Suprapubic skin (tissue), 4 donors: ENCODE results near the gene CDC20. TPM values are rescaled to one million over a fixed set of nuclear protein-coding genes. Genes with fewer than 3 reads are reported as not detected.

Experiments
- DNase-seq, 2 donors: peaks; one replicate each; pipeline ENCODE4 v3.0.0-alpha.2; 2019; ENCODE audit warnings: low spot score in 2 of 2
- H3K27ac ChIP-seq: fragments of 200-600 bp; sonication (generic); one replicate; pipeline ENCODE4 v1.5.1; 2019
- H3K27me3 ChIP-seq: fragments of 200-600 bp; sonication (generic); one replicate; pipeline ENCODE4 v1.5.1; 2019
- H3K36me3 ChIP-seq: fragments of 200-600 bp; sonication (generic); one replicate; pipeline ENCODE4 v1.5.1; 2019
- H3K4me1 ChIP-seq: fragments of 200-600 bp; sonication (generic); one replicate; pipeline ENCODE4 v1.5.1; 2019
- H3K4me3 ChIP-seq: fragments of 200-600 bp; sonication (generic); one replicate; pipeline ENCODE4 v1.5.1; 2019; ENCODE audit warnings: mild to moderate bottlenecking
- H3K9me3 ChIP-seq: fragments of 200-600 bp; sonication (generic); one replicate; pipeline ENCODE4 v1.5.1; 2019
- CTCF ChIP-seq, 2 donors: fragments of 200-600 bp in 1 of 2; fragments of 450-650 bp in 1 of 2; sonication (generic) in 1 of 2; IDR thresholded peaks; one replicate each; pipeline ENCODE4 v1.5.1; 2016 to 2019; ENCODE audit warnings: antibody characterized with exemption in 2 of 2, mild to moderate bottlenecking in 1 of 2, moderate library complexity in 1 of 2
- EP300 ChIP-seq: sonication (generic); formaldehyde crosslinking; IDR thresholded peaks from one replicate; pipeline ENCODE4 v1.6.1; 2017; ENCODE audit warnings: antibody characterized with exemption
- POLR2A ChIP-seq, 2 donors: fragments of 450-650 bp; IDR thresholded peaks; one replicate each; pipeline ENCODE4 v1.6.1; 2017; ENCODE audit warnings: antibody characterized with exemption in 2 of 2, mild to moderate bottlenecking in 2 of 2, moderate library complexity in 2 of 2
- POLR2AphosphoS5 ChIP-seq, 3 donors: sonication (generic); formaldehyde crosslinking; IDR thresholded peaks; one replicate each; pipeline ENCODE4 v1.6.1; 2017; ENCODE audit warnings: antibody characterized with exemption in 3 of 3
- WGBS: methylation state at CpG from one replicate; pipeline ENCODE4 v1.1.5; 2018; 5-methylcytosine and 5-hydroxymethylcytosine counted together
- total RNA-seq, 4 donors: library from RNA; depleted of rRNA; stranded (reverse); fragments of >200 nt; gene quantifications; one replicate each; pipeline ENCODE4 v1.1.0, GENCODE V29; 2016

Gene CDC20
- total RNA-seq, 4 donors from 2014 or later: 5.8 to 11.6 (median 7.8) TPM

- Histone ChIP-seq H3K4me3 (peak overlapping the region; percentile 51), H3K27me3 (no peaks in the 10 kb centered on the region), H3K36me3 (peaks cover 29% of the 10 kb centered on the region), H3K4me1 (peaks cover 14% of the 10 kb centered on the region), H3K27ac (peak overlapping the region; percentile 85), H3K9me3 (no peaks in the 10 kb centered on the region)
- TF ChIP-seq POLR2A (IDR thresholded peaks at IDR 0.05) (peak in 1 of 2 donors; percentile 14), EP300 (no peak), POLR2AphosphoS5 (IDR thresholded peaks at IDR 0.05) (peak in 1 of 3 donors; percentile 15), CTCF (IDR thresholded peaks at IDR 0.05) (no peak)
- no peak for DNase-seq
- 1% methylated on average over 30 of the region's 33 CpGs for WGBS
Measured at GRCh38 chr1:43358121-43358745, 548 bp upstream of the CDC20 start.

GRCh38 chr1:43359696-43360095 is 915 bp downstream of the CDC20 start:
- Histone ChIP-seq H3K4me1 (peaks cover 14% of the 10 kb centered on the region), H3K4me3 (peak overlapping the region; percentile 51), H3K36me3 (peaks cover 44% of the 10 kb centered on the region), H3K27me3 (no peaks in the 10 kb centered on the region), H3K27ac (no peak overlapping the region), H3K9me3 (no peaks in the 10 kb centered on the region)
- WGBS: 40% methylated on average over 10 of the region's 11 CpGs
- no peak for DNase-seq
- TF ChIP-seq POLR2A (IDR thresholded peaks at IDR 0.05) (no peak), CTCF (IDR thresholded peaks at IDR 0.05) (no peak), POLR2AphosphoS5 (IDR thresholded peaks at IDR 0.05) (no peak), EP300 (no peak)

- Histone ChIP-seq H3K4me3 (no peak overlapping the region), H3K27ac (no peak overlapping the region), H3K36me3 (peaks cover 53% of the 10 kb centered on the region), H3K27me3 (no peaks in the 10 kb centered on the region), H3K9me3 (no peaks in the 10 kb centered on the region), H3K4me1 (peaks cover 20% of the 10 kb centered on the region)
- no peak for DNase-seq
- TF ChIP-seq POLR2A (IDR thresholded peaks at IDR 0.05) (no peak), CTCF (IDR thresholded peaks at IDR 0.05) (no peak), EP300 (no peak), POLR2AphosphoS5 (IDR thresholded peaks at IDR 0.05) (no peak)
- WGBS: 67% methylated on average over 4 of the region's 4 CpGs
Measured at GRCh38 chr1:43360616-43361015, 1.8 kb downstream of the CDC20 start.

GRCh38 chr1:43363283-43363934 is 4.6 kb downstream of the CDC20 start:
- Histone ChIP-seq H3K4me1 (peaks cover 37% of the 10 kb centered on the region), H3K9me3 (no peaks in the 10 kb centered on the region), H3K27me3 (no peaks in the 10 kb centered on the region), H3K4me3 (no peak overlapping the region), H3K27ac (no peak overlapping the region), H3K36me3 (peaks cover 53% of the 10 kb centered on the region)
- TF ChIP-seq EP300 (no peak), CTCF (IDR thresholded peaks at IDR 0.05) (no peak), POLR2A (IDR thresholded peaks at IDR 0.05) (no peak), POLR2AphosphoS5 (IDR thresholded peaks at IDR 0.05) (no peak)
- no peak for DNase-seq
- 76% methylated on average over 9 of the region's 9 CpGs for WGBS

GRCh38 chr1:43363935-43364525 is 5.2 kb downstream of the CDC20 start:
- TF ChIP-seq POLR2A (IDR thresholded peaks at IDR 0.05) (no peak), POLR2AphosphoS5 (IDR thresholded peaks at IDR 0.05) (no peak), EP300 (no peak), CTCF (IDR thresholded peaks at IDR 0.05) (no peak)
- H3K27me3 ChIP-seq: no peaks in the 10 kb centered on the region
- 81% methylated on average over 5 of the region's 5 CpGs for WGBS
- DNase-seq: no peak
- H3K9me3 ChIP-seq: no peaks in the 10 kb centered on the region
- H3K4me1 ChIP-seq: peaks cover 41% of the 10 kb centered on the region
- peaks cover 53% of the 10 kb centered on the region for H3K36me3 ChIP-seq
- H3K27ac ChIP-seq: no peak overlapping the region
- H3K4me3 ChIP-seq: no peak overlapping the region
